Psoas muscle (tissue), 8 donors: ENCODE results near the gene UFM1. TPM values are rescaled to one million over a fixed set of nuclear protein-coding genes. Genes with fewer than 3 reads are reported as not detected.
"Not testable (repeated sequence)": the region's sequence is repeated elsewhere in the genome, so short reads cannot be mapped to it uniquely, and the experiment has no call there.

ENCODE experiments used
- ATAC-seq, 4 donors: fragments of 200-7000 bp; cut with Tn5 transposase; one replicate each; pipeline ENCODE4 v1.9.1; 2020; ENCODE audit warnings: moderate library complexity in 3 of 4, mild to moderate bottlenecking in 2 of 4
- DNase-seq, 2 donors: peaks; one replicate each; pipeline ENCODE4 v3.0.0-alpha.2; 2020
- H3K27ac ChIP-seq: fragments of 200-600 bp; one replicate; pipeline ENCODE4 v1.8.0; 2022
- H3K27me3 ChIP-seq, 3 donors: fragments of 200-600 bp in 1 of 3; one replicate each; pipeline versions ENCODE4 v1.6.1 to v1.8.0; 2013 to 2022; ENCODE audit warnings: low read length in 2 of 3, mild to moderate bottlenecking in 2 of 3, moderate library complexity in 1 of 3; ENCODE audit not compliant: insufficient read depth in 3 of 3
- H3K36me3 ChIP-seq, 2 donors: fragments of 200-600 bp in 1 of 2; one replicate each; pipeline versions ENCODE4 v1.6.1 to v1.8.0; 2013 to 2022; ENCODE audit warnings: low read depth in 1 of 2, mild to moderate bottlenecking in 1 of 2, moderate library complexity in 1 of 2; ENCODE audit not compliant: insufficient read depth in 1 of 2
- H3K4me1 ChIP-seq: fragments of 200-600 bp; one replicate; pipeline ENCODE4 v1.8.0; 2022
- H3K4me3 ChIP-seq: fragments of 200-600 bp; one replicate; pipeline ENCODE4 v1.8.0; 2022; ENCODE audit warnings: mild to moderate bottlenecking
- H3K9me3 ChIP-seq: fragments of 200-600 bp; one replicate; pipeline ENCODE4 v1.8.0; 2022
- CTCF ChIP-seq: fragments of 200-600 bp; IDR thresholded peaks from one replicate; pipeline ENCODE4 v1.8.0; 2022; ENCODE audit warnings: antibody characterized with exemption
- WGBS, 3 donors: extraction: QIAGEN DNeasy Blood & Tissue Kit; methylation state at CpG; one replicate each; pipeline versions ENCODE4 v1.1.6 to v1.1.7; 2013; 5-methylcytosine and 5-hydroxymethylcytosine counted together
- intact Hi-C, 2 donors: fragments of 100-400 bp; cut with DNase I; formaldehyde crosslinking; loops; one replicate each; pipeline versions ENCODE4 v1.11.0 to v1.14.2; 2022
- polyA plus RNA-seq, 3 donors: library from polyadenylated mRNA; stranded (reverse); fragments of 200-250 nt; gene quantifications; one replicate each; pipeline ENCODE4 v1.2.3, GENCODE V29; 2013
- total RNA-seq, 4 donors: library from RNA; stranded (reverse); fragmentation: NEBNext Ultra II Directional in 2 of 4; extraction: Animal tissue kit (Norgen Biotek cat#: 25700) in 2 of 4; gene quantifications; one replicate each; pipeline versions ENCODE4 v1.2.1 to v1.2.4, GENCODE V29; 2021 to 2023
- donor health status: healthy with polysubstance abuse.
- donor health status: DM: no; HTN: no; CAD: no; lungs with moderate emphysema.
- donor health status: Bipolar disorder and iron deficiency.
- donor health status: healthy.
- donor health status: DM: yes; HTN: yes; CAD: no.
- donor health status: DM: no; HTN: no; CAD: no.
- donor health status: DM: no; HTN: no; CAD: no.
- donor health status: DM: yes; HTN: yes; CAD: no.

UFM1 gene
- total and polyA plus RNA-seq, 7 donors, result 19.8 to 56.8 (median 27.7) TPM

GRCh38 chr13:38366954-38367645 is 17.4 kb downstream of the UFM1 start:
- 61 to 75% (median 71%) methylated on average over 3 of the region's 3 CpGs for WGBS, 3 donors
- Histone ChIP-seq H3K4me1 (no peaks in the 10 kb centered on the region), H3K27ac (no peak overlapping the region), H3K9me3 (no peaks in the 10 kb centered on the region), H3K4me3 (no peak overlapping the region), H3K36me3 (peaks cover 0 to 16% of the 10 kb centered on the region in 2 donors), H3K27me3 (no peaks in the 10 kb centered on the region)
- ATAC-seq (no peak), DNase-seq (no peak)
- intact Hi-C loops, result no loop called here
- no peak for TF ChIP-seq CTCF

- no peak overlapping the region for H3K27ac ChIP-seq
- DNase-seq (no peak), ATAC-seq (no peak)
- H3K27me3 ChIP-seq, result no peaks in the 10 kb centered on the region
- 59 to 74% (median 69%) methylated on average over 1 of the region's 1 CpG for WGBS, 3 donors
- H3K9me3 ChIP-seq, result no peaks in the 10 kb centered on the region
- intact Hi-C loops, result no loop called here
- H3K4me1 ChIP-seq, result no peaks in the 10 kb centered on the region
- no peaks in the 10 kb centered on the region for H3K36me3 ChIP-seq
- no peak overlapping the region for H3K4me3 ChIP-seq
- no peak for TF ChIP-seq CTCF
These were observed 19.4 kb downstream of the UFM1 start for GRCh38 chr13:38369058-38369457.

GRCh38 chr13:38370096-38370495 is 20.4 kb downstream of the UFM1 start:
- intact Hi-C loops, H3K27ac ChIP-seq, H3K36me3 ChIP-seq, DNase-seq, ATAC-seq, H3K9me3 ChIP-seq, H3K27me3 ChIP-seq, H3K4me3 ChIP-seq, H3K4me1 ChIP-seq: not testable (repeated sequence)
- 89 to 93% (median 92%) methylated on average over 3 of the region's 3 CpGs for WGBS, 3 donors

- Histone ChIP-seq H3K4me3 (no peak overlapping the region), H3K4me1 (no peaks in the 10 kb centered on the region), H3K27me3 (peaks cover 0 to 1% (median 0%) of the 10 kb centered on the region in 3 donors), H3K27ac (no peak overlapping the region), H3K36me3 (no peaks in the 10 kb centered on the region), H3K9me3 (no peaks in the 10 kb centered on the region)
- intact Hi-C loops, result no loop called here
- WGBS, 3 donors, result 67 to 73% (median 69%) methylated on average over 6 of the region's 6 CpGs
- no peak for DNase-seq
- no peak for TF ChIP-seq CTCF
- ATAC-seq, result no peak
These were observed 23.3 kb downstream of the UFM1 start for GRCh38 chr13:38372820-38373383.

GRCh38 chr13:38376546-38376945 is 26.9 kb downstream of the UFM1 start:
- Histone ChIP-seq H3K4me3 (no peak overlapping the region), H3K4me1 (no peaks in the 10 kb centered on the region), H3K27me3 (peaks cover 0 to 1% (median 0%) of the 10 kb centered on the region in 3 donors), H3K36me3 (no peaks in the 10 kb centered on the region), H3K27ac (no peak overlapping the region), H3K9me3 (no peaks in the 10 kb centered on the region)
- TF ChIP-seq CTCF, result no peak
- WGBS, 3 donors, result 0 to 15% (median 0%) methylated on average over 1 of the region's 1 CpG
- intact Hi-C loops, result no loop called here
- DNase-seq, result no peak
- ATAC-seq, result no peak
